AG08396 (cell line): ENCODE data around the gene PRRT3.
A peak's percentile ranks its signal among the peaks of the same experiment; 100 is the strongest.

Experiments used
- DNase-seq: peaks from one replicate; pipeline ENCODE4 v3.0.0; 2012; ENCODE audit warnings: low spot score, mixed read lengths

PRRT3 gene

DNA sequence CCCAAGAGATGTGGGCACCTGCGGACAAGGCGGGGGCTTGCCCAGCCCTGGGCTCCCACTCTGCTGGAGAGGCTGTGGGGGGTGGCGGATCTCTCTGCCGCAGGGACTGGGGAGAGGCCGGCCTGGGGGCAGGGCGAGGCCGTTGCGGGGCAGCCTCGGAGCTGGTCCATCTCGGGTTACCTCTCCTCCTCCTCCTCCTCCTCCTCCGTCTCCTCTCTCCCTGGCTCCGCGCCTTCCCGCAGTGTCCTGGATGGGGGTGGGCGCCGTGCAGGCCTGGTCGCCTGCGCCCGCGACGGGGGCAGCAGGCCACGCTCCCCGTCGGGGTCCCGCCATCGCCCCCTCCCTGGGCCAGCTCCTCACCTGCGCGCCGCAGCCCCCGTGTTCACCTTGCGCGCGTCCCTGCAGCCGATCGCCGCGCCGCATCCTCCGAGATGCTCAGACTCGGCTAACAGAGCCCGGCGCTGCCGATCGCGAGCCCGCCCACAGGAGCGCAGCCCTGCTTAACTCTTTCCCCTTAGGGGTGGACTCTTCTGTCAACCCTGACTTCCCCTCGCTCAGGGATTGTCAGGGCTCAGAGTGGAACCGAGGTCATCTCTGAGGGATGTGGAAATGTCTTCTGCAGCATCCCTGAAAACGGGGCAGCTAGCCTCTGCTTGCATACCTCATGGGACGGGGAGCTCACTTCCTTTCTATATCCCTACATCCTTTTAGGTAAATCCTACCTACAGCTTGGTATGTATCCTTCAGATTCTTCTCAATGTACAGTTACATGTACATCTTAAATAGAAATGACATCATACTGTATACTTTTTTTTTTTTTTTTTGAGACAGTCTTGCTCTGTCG, at the start of gene PRRT3:
TSS of gene PRRT3 (minus strand) at position 447 of the 844 bp plus-strand sequence. CDS start 2,293 bp downstream, outside the sequence.
- DNase-seq, result peak; percentile 78

DNA sequence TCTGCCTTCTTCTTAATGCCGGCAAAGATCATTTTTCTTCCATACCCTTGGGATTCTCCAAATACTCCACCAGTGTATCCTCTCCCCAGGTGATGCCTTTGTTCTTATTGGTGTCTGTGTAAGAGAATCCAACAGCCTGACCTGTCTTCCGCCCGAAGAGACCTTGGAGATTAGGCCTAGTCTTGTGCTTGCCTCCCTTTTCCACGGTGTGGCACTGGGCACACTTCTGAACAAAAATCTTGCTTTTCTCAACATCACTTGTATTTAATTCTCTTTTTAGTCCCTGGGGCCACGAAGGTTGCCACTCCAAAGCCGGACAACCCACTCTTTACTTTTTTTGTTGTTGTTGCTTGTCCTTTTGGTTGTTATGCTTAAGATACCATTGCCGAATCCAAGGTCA, 48.5 kb upstream of the PRRT3 start:
- no peak for DNase-seq

GRCh38 chr3:9994086-9994844, 42.1 kb upstream of the PRRT3 start:
- no peak for DNase-seq

GRCh38 chr3:9986230-9986725, 34.1 kb upstream of the PRRT3 start:
- no peak for DNase-seq

- no peak for DNase-seq
Measured at GRCh38 chr3:9980251-9980650, 28.0 kb upstream of the PRRT3 start.

DNA sequence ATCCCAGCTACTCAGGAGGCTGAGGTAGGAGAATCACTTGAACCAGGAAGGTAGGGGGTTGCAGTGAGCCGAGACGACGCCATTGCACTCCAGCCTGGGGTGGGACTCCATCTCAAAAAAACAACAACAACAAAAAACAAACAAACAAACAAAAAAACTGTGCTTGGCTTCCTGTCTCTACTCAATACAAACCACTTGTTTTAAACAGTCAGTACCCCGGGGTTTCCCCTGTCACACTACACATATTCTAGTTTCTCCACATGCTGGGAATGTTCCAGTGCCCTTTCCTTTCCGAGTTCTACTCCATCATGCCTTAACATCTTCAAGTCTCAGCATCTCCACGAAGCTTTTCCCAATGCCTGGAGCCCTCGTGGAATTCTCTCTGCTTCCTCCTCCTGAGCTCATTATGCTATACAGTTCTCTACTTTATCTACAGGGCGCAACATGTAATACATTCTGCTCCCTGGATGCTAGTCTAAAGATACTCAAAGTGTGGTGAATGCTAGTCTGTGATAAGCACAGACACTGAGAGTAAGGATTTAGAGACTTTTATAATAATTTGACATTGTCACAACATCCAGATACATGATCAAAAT, 26.6 kb upstream of the PRRT3 start:
- DNase-seq, result no peak

GRCh38 chr3:9976721-9977709, 24.8 kb upstream of the PRRT3 start:
- peak; percentile 76 for DNase-seq

DNA sequence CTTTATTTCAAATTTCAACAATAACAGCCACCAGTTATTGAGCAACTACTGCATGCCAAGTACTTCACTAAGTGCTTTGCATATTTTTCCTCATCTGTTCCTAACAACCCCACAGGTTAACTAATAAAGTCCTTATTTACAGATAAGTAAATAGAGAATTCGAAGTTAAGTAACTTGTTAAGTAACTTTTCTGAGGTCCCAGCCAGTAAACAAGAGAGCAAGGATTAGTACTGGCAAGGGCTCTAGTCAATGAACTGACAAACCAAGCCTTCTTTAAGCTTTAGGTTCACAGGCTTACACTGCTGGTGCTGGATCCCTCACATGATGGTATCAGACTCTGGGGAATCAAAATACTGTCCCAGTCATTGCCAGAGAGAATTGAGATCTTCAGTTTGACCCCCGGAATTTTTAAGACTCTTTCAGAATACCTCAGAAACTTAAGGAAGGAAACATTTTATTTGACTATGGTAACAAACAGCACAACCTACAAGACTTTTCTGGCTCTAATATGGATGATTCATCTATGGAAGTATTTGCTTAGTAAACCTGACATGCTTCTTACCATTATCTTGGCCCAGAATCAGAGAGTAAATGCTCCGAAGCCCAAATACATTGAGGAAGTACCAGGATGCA, 17.9 kb upstream of the PRRT3 start:
- DNase-seq, result no peak

- DNase-seq, result no peak
Measured at GRCh38 chr3:9969632-9970019, 17.4 kb upstream of the PRRT3 start.

DNA sequence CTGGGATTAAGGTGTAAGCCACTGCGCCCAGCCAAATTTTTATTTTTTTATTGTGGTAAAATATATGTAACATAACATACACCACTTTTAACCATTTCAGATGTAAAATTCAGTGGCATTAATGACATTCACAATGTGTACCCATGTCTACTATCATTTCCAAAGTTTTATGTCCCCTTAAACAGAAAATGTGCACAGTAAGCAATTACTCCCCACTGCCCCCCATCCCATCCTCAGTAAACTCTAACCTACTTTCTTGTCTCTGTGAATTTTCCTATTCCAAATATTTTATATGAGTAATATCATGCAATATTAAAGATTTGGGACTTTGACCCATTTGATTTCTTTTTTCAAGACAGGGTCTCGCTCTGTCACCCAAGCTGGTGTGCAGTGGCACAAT, 14.6 kb upstream of the PRRT3 start:
- DNase-seq, result no peak

DNA sequence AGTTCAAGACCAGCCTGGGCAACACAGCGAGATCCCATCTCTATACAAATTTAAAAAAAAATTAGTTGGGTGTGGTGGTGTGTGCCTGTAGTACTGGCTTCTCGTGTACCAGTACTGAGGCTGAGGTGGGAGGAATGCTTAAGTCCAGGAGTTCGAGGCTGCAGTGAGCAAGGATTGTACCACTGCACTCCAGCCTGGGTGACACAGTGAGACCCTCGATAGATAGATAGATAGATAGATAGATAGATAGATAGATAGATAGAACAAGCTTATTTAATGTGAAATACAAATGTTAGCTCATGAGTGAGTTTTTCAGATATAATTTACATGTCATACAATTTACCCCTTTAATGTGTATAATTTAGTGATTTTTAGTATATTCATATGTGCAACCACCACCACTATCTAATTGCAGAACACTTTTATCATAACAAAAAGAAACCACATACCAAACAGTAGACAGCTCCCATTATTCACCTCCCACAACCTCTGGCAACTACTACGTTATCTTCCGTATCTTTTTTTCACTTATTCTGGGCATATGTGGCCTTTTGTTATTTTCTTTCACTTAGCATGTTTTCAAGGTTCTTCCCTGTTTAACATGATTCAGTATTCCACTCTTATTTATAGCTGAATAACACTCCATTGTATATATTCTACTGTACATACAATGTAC, 13.1 kb upstream of the PRRT3 start:
- DNase-seq, result no peak

DNA sequence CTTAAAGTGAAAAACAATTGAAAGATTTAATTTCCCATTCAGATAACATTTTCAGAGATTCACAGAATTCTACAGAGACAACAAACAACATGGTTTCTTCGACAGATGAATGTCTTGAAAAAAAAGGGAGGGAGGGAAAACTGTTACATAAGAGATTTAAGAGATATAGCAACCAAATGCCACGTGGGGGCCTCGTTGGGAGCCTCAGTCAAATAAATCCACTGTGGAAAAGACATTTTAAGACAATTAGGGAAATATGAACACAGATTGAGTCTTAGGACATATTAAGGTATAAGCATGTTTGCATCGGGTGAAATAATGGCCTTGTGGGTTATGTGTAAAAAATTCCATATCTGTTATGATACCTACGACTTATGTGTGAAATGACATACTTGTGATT, 5.0 kb upstream of the PRRT3 start:
- no peak for DNase-seq

DNA sequence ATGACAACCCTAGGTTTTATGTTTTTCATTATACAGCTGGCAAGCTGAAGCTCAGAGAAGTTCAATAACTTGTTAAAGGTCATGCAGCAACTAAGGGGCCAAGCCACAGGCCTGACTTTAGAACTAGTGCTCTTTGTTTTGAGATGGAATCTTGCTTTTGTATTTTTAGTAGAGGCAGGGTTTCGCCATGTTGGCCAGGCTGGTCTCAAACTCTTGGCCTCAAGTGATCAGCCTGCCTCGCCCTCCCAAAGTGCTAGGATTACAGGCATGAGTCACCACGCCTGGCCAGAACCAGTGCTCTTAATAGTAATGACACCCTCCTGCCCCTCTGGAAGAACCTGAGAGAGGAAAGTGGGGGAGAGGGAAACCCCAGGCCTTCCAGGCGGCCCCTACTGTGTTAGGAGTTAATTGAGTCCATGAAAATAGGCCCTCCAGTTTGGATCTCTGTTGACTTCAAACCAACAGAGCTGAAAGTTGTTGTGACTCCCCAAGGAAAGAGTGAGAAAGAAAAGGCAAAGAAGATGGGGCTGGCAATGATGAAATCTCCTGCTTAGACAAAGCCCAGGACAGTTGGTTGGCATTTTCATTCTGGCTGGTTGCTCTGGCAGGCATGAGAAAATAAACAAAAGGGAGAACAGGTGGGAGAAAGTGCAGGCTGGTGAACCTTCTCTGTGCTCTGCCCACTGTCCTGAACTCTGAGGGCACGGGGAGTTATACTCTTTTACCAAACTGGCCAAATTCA, 3.6 kb upstream of the PRRT3 start:
- no peak for DNase-seq

DNA sequence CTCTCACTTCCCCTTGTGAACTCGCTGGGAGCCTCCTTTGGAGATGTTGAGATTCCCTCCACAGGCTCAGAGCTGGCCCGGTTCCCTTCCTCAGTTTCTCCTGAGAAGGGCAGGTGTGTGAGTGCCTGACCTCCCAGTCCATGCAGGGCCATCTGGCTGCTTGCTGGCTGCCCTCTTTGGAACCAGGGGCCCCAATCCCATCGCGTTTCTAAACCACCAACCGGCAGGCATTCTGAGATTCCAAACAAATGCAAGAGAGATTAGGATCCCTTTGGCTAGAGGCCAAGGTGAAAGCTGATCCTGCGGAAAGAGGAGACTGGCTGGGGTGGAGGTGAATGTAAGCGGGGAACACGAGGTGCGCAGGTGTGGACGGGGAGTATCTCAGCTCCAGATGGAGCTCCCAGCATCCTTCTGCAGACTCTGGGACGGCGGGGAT, 2.9 kb upstream of the PRRT3 start:
- DNase-seq, result no peak

- DNase-seq, result no peak
Measured at GRCh38 chr3:9951598-9951961, 628 bp downstream of the PRRT3 start.

DNA sequence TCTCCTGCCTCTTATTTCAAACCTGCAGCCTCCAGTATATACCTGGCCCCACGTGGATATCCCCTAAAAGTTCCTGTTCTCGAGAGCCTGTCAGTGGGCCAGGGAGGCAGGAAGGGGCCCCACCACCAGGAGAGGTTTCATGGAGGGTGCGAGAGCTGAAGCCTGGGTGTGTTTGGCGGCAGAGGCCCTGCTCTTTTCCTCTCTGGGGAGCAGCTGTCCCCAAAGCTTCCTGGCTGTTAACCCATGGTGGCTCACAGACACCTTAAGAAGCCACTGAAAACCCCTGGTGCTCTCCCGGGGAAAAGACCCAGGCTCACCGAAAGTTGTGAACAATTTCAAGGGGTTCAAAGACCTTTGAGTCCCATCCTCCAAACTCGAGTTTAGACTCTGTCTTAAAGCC, 1.1 kb downstream of the PRRT3 start:
- no peak for DNase-seq

GRCh38 chr3:9949626-9950025, 2.6 kb downstream of the PRRT3 start:
- no peak for DNase-seq

DNA sequence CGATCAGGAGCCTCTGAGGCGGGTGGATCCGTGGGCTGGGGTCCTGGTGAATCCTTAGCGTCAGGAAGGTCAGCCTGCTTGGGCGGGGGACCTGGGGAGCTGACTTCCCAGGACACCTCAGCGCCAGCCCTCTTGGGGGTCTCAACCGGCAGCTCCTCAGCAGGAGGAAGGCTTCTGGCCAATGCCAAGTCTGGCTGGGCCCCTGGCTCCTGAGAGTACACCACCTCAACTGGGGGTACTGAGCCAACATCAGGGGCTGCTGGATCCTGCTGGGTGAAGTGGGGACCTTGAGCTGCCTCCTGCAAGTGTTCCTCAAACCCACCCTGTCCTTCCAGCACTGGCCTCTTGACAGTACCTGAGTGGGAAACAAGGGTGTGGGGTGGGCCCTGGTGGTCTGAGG, 3.1 kb downstream of the PRRT3 start:
- no peak for DNase-seq

- DNase-seq, result no peak
Measured at GRCh38 chr3:9948586-9948985, 3.6 kb downstream of the PRRT3 start.
